Measurements from ENCODE around the gene USP44. TPM values are rescaled to one million over a fixed set of nuclear protein-coding genes. Genes with fewer than 3 reads are reported as not detected.

USP44 gene
- total and polyA plus RNA-seq, 2 of the 8 experiments (the other 6 are each of a cell fraction or from before 2014, with no cell fraction given) = 129 to 197 TPM

DNA sequence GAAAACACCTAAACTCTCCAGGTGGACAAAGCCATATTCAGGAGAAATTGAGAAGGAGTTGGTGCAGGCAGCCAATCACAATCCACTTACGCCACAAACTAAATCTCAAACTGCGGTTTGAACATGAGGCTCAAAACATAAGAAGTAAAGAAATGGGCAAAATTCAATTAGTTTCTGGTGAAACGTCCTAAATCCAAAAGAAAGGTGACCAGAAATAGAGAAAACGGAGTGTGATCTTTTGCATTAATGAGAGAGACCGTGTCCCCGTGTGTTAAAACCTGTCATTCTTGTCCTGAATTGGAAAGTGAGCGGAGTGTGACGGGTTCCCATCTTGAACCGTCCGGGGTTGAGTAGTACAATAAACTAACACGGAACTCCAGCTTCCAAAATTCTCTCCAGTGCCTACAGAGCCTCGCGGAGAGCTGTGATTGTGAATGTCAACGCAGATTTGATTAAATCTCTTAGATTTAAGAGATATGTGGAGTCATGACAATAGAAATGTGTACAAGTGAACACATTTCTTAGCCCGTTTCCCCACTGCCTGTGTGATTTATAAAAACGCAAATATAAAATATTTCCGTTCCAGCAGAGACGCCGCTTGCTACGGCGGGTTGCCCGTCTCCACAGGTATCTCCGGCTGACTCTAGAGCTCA, 77.9 kb downstream of the USP44 start (continued):
- TF ChIP-seq TEAD4 (IDR thresholded peaks at IDR 0.05; ENCODE audit: low read depth, low read length) = no peak
